ENCODE measurements around the gene CADM4. TPM values are rescaled to one million over a fixed set of nuclear protein-coding genes. Genes with fewer than 3 reads are reported as not detected.

CADM4 gene
- total and polyA plus RNA-seq, 2 of the 8 experiments (the other 6 are each of a cell fraction or from before 2014, with no cell fraction given): 13.5 to 25.0 TPM

DNA sequence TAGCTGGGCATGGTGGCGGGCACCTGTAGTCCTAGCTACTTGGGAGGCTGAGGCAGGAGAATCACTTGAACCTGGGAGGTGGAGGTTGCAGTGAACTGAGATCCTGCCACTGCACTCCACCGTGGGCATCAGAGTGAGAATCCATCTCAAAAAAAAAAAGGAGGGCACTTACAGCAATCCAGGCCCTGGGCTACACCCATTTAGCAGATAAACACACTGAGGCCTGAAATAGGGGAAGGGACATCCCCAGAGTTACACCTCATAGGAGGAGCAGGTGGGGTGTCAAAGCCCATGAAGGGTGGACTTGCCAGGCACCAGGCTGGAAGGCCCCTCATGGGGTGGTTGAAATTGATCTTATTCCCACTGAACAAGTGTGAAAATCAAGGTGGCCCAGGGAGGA is 44.3 kb upstream of the CADM4 start (continued):
- TF ChIP-seq, protein P1, sequence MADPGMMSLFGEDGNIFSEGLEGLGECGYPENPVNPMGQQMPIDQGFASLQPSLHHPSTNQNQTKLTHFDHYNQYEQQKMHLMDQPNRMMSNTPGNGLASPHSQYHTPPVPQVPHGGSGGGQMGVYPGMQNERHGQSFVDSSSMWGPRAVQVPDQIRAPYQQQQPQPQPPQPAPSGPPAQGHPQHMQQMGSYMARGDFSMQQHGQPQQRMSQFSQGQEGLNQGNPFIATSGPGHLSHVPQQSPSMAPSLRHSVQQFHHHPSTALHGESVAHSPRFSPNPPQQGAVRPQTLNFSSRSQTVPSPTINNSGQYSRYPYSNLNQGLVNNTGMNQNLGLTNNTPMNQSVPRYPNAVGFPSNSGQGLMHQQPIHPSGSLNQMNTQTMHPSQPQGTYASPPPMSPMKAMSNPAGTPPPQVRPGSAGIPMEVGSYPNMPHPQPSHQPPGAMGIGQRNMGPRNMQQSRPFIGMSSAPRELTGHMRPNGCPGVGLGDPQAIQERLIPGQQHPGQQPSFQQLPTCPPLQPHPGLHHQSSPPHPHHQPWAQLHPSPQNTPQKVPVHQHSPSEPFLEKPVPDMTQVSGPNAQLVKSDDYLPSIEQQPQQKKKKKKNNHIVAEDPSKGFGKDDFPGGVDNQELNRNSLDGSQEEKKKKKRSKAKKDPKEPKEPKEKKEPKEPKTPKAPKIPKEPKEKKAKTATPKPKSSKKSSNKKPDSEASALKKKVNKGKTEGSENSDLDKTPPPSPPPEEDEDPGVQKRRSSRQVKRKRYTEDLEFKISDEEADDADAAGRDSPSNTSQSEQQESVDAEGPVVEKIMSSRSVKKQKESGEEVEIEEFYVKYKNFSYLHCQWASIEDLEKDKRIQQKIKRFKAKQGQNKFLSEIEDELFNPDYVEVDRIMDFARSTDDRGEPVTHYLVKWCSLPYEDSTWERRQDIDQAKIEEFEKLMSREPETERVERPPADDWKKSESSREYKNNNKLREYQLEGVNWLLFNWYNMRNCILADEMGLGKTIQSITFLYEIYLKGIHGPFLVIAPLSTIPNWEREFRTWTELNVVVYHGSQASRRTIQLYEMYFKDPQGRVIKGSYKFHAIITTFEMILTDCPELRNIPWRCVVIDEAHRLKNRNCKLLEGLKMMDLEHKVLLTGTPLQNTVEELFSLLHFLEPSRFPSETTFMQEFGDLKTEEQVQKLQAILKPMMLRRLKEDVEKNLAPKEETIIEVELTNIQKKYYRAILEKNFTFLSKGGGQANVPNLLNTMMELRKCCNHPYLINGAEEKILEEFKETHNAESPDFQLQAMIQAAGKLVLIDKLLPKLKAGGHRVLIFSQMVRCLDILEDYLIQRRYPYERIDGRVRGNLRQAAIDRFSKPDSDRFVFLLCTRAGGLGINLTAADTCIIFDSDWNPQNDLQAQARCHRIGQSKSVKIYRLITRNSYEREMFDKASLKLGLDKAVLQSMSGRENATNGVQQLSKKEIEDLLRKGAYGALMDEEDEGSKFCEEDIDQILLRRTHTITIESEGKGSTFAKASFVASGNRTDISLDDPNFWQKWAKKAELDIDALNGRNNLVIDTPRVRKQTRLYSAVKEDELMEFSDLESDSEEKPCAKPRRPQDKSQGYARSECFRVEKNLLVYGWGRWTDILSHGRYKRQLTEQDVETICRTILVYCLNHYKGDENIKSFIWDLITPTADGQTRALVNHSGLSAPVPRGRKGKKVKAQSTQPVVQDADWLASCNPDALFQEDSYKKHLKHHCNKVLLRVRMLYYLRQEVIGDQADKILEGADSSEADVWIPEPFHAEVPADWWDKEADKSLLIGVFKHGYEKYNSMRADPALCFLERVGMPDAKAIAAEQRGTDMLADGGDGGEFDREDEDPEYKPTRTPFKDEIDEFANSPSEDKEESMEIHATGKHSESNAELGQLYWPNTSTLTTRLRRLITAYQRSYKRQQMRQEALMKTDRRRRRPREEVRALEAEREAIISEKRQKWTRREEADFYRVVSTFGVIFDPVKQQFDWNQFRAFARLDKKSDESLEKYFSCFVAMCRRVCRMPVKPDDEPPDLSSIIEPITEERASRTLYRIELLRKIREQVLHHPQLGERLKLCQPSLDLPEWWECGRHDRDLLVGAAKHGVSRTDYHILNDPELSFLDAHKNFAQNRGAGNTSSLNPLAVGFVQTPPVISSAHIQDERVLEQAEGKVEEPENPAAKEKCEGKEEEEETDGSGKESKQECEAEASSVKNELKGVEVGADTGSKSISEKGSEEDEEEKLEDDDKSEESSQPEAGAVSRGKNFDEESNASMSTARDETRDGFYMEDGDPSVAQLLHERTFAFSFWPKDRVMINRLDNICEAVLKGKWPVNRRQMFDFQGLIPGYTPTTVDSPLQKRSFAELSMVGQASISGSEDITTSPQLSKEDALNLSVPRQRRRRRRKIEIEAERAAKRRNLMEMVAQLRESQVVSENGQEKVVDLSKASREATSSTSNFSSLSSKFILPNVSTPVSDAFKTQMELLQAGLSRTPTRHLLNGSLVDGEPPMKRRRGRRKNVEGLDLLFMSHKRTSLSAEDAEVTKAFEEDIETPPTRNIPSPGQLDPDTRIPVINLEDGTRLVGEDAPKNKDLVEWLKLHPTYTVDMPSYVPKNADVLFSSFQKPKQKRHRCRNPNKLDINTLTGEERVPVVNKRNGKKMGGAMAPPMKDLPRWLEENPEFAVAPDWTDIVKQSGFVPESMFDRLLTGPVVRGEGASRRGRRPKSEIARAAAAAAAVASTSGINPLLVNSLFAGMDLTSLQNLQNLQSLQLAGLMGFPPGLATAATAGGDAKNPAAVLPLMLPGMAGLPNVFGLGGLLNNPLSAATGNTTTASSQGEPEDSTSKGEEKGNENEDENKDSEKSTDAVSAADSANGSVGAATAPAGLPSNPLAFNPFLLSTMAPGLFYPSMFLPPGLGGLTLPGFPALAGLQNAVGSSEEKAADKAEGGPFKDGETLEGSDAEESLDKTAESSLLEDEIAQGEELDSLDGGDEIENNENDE (IDR thresholded peaks at IDR 0.05; ENCODE audit: insufficient replicate concordance, low read length): no peak
- no peak for TF ChIP-seq SRF (IDR thresholded peaks at IDR 0.05; ENCODE audit: low read depth, low read length)
- TF ChIP-seq BACH1 (IDR thresholded peaks at IDR 0.05; ENCODE audit: low read length): no peak
- no peak for TF ChIP-seq HDAC6 (IDR thresholded peaks at IDR 0.05; ENCODE audit: low read depth, low read length)
- no peak for TF ChIP-seq SIX5 (IDR thresholded peaks at IDR 0.05; ENCODE audit: low read depth, low read length)
- TF ChIP-seq RAD21 (IDR thresholded peaks at IDR 0.05 in 1 of 2, conservative IDR thresholded peaks at IDR 0.05 in 1 of 2; ENCODE audit: low read depth in 2 of 2, low read length in 2 of 2): no peak
- TF ChIP-seq SIRT6 (IDR thresholded peaks at IDR 0.05; ENCODE audit: low read length): no peak
- no peak for TF ChIP-seq RBBP5 (IDR thresholded peaks at IDR 0.05; ENCODE audit: borderline replicate concordance, low read depth, low read length)
- TF ChIP-seq POLR2A (IDR thresholded peaks at IDR 0.05; ENCODE audit: control extremely low read depth in 1 of 2, low read depth in 2 of 2, low read length in 2 of 2): no peak
- TF ChIP-seq SP2 (IDR thresholded peaks at IDR 0.05; ENCODE audit: low read length): no peak
- no peak for TF ChIP-seq CHD1 (IDR thresholded peaks at IDR 0.05; ENCODE audit: low read depth, low read length)
